Jurkat, Clone E6-1 (cell line): ENCODE results near the gene PRKAG2.

ENCODE experiments used
- DNase-seq: peaks from one replicate; pipeline ENCODE4 v3.0.0-alpha.2; 2011; ENCODE audit warnings: low read depth, low spot score
- H3K4me3 ChIP-seq: 2 replicates; pipeline ENCODE4 v1.5.1; 2011; ENCODE audit warnings: mild to moderate bottlenecking, low read length, control low read depth, moderate library complexity

Gene PRKAG2

DNA sequence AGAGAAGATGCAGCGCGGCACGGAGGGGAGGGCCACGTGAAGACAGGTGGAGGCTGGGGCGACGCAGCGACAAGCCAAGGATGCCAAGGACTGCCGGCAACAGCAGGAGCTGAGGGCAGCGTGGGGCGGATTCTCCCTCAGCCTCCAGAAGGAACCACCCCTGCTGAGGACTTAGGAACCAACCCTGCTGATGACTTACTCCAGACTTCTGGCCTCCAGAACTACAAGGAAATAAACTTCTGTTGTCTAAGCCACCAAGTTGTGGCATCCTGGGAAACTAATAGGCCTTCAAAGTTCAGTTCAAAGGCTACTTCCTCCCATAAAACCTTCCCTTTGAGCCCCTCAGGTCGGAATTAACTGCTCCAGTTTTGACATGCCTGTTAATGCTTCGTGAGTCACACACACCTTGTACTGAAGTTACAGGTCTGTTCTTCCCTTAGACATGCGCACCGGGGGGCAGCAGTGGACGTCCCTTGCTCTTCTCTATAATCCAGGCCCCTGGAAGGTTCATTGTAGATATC is 268.8 kb downstream of the PRKAG2 start:
- no peak overlapping the region for H3K4me3 ChIP-seq
- DNase-seq: no peak

DNA sequence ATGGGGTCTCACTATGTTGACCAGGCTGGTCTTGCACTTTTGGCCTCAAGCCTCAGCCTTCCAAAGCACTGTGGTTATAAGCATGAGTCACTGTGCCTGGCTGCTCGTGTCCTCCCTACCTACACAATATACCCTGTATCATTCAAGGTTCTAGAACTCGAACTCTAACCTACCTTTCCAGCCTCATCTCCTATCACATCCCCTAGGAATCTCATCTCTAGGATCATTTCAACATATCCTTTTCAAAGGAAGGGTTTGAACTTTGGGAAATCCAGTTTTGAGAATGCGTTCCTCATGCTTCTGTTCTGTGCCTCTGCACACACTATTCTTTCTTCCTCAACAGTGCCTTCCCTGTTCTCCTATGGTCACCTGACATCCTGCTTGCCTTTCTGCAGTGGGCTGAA is 269.4 kb downstream of the PRKAG2 start:
- no peak overlapping the region for H3K4me3 ChIP-seq
- no peak for DNase-seq

DNA sequence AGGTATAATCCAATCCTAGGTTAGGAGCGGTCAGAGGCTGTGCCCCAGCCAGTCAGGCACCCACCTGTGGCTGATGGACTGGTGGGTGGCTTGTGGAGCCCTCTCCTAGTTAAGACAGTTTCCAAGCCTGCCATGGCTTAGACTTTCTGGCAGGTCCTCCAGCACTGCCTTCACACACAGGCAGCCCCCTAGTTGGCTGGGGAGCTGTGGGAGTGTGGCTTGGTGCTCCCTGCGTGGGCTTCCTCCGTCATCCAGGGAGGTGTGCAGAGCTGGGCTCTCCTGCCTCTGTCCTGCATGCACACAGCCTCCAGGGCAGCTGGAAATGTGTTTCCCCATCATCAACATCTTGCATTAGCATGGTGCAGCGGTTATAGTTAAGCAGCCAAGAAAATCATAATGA is 273.0 kb downstream of the PRKAG2 start:
- H3K4me3 ChIP-seq: no peak overlapping the region
- no peak for DNase-seq

DNA sequence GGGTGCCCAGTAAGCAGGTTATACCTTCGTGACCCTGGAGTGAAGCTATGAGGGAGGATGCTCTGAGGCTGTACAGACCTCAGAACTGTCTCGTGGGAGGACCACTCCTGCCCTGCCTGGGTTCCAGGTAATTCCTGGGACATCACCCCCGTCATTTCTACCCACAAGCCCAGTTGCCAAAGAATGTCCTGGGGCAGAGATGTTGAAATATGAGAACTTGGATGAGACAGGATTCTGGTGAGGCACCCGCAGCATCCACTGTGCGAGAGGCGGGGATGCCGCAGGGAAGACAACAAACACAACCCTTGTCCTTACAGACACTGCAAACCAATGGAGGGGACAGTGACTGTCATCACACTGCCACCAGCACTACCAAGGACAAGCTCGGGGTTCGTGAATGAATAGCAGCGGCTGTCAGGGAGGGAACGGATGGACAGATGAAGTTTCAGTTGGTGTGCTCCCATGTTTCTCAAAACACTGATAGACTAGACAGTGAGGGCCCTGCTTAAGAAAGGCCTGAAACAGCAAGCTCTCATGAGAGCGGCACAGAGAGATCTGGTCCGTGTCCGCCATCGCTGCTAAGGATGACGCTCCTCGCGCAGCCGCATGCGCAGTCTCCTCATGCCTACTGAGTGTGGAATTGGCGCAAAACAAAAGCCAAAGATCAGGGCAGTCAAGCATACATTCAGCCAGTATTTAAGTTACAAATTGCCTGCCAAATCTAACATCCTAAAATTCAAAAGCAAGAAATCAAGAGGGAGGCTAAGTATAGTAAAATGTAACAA is 275.2 kb downstream of the PRKAG2 start:
- H3K4me3 ChIP-seq: no peak overlapping the region
- no peak for DNase-seq

DNA sequence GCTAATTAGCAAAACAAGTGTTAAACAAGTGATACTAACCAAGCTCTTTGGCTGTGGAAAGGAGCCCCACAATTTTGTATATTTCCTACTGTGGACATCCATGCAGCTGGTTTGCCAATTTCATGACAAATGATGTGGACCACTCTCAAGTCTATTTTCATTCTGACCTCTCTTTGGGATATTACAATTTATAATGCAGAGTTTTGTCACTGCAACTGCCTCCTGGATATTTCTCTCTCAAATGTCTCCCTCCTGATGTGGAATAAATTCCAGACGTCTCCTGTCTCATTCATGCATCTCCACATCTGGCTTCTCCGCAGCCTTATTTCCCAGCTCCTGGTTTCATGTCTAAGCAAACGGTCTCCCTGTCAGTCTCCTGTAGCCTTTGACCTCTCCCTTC is 276.6 kb downstream of the PRKAG2 start:
- no peak overlapping the region for H3K4me3 ChIP-seq
- DNase-seq: no peak

DNA sequence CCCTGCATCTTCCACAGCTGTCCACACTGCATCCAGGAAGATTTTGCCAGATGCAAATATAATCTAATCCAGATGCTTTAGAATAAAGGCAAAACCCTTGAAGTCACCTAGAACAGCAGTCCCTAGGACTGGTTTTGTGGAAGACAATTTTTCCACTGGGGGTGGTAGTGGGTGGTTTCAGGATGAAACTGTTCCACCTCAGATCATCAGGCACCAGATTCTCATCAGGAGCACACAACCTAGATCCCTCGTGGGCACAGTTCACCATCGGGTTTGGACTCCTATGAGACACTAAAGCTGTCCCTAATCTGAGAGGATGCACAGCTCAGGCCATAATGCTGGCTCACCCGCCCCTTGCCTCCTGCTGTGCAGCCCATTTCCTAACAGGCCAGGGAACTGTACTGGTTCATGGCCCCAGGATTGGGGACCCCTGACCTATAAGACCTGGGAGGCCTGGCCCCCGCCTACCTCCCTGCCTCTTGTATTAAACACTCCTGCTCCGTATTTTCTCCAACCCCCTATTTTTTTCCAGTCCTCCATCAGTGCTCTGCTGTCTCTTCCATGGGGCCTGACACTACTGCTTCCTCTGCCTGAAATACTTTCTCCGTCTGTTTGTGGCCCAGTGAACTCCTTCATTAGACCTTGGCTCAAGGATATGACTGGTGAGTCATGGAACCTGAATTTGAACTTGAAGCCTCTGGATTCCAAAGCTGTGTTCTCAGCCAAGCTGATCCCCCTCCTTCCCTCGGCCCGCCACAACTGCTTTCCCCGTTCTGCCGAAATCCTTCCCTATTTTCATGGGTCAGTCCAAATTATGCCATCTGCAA is 277.3 kb downstream of the PRKAG2 start:
- no peak overlapping the region for H3K4me3 ChIP-seq
- DNase-seq: no peak

DNA sequence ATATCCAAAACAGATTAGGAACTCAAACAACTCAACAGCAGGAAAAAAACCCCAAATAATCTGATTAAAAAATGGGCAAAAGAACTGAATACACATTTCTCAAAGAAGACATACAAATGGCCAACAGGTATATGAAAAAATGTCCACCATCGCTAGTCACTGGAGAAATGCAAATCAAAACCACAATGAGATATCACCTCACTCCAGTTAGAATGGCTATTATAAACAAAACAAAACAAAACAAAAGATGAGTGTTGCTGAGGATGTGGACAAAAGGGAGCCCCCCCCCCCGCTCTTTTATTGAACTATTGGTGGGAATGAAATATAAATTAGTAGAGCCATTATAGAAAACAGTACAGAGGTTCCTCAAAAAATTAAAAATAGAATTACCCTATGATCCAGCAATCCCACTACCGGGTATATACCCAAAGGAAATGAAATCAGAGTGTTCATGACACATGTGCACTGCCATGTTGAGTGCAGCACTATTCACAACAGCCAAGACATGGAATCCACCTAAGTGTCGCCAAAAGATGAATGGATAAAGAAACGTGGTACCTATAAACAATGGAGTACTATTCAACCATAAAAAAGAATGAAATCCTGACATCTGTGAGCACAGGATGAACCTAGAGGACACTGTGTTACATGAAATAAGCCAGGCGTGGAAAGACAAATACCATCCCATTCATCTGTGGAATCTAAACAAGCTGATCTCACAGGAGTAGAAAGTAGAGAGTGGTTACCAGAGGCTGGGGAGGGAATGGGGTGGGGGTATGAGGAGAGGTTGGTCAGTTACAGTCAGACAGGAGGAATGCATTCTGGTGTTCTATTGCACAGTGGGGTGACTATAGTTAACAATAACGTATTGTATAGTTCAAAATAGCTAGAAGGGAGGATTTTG is 279.1 kb downstream of the PRKAG2 start:
- DNase-seq: no peak
- no peak overlapping the region for H3K4me3 ChIP-seq

DNA sequence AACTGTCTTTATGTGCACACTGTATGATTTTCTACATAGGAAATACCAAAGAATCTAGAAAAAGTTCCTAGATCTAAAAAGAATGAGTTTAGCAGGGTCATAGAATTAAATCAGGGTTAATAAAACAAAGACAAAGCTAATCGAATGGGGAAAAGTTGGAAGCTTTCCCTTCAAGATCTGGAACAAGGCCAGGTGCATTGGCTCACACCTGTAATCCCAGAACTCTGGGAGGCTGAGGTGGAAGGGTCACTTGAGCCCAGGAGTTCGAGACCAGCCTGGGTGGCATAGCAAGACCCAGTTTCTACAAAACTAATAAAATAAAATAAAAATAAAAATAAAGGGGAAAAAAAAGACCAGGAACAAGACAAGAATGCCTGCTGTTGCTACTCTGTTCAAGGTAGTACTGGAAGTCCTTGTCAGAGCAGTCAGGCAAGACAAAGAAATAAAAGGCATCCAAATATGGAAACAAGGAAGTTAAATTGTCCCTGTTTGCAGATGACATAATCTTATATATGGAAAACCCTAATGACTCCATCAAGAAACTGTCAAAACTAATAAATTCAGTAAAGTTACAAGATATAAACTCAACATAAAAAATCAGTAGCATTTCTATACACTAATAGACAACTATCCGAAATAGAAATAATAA is 281.1 kb downstream of the PRKAG2 start:
- no peak for DNase-seq
- no peak overlapping the region for H3K4me3 ChIP-seq

DNA sequence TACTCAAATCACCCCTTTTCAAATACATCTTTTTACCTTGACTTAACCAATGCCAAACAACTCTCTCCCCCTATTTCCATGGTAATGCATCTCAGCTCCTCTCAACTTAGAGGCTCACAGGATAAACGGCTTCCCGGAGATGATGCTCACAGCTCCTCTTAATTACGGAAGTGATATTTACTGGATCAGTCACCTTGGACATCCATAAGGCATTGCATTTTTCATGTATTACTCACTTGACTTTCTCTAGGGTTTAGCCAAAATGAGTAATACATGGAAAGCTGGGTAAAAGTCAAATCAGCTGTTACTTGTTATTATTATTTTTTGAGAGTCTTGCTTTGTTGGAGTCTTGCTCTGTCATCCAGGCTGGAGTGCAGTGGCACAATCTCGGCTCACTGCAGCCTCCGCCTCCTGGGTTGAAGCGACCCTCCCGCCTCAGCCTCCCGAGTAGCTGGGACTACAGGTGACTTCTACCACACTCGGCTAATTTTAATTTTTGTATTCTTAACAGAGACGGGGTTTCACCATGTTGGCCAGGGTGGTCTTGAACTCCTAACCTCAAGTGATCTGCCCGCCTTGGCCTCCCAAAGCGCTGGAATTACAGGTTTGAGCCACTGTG is 283.9 kb downstream of the PRKAG2 start:
- DNase-seq: no peak
- no peak overlapping the region for H3K4me3 ChIP-seq

DNA sequence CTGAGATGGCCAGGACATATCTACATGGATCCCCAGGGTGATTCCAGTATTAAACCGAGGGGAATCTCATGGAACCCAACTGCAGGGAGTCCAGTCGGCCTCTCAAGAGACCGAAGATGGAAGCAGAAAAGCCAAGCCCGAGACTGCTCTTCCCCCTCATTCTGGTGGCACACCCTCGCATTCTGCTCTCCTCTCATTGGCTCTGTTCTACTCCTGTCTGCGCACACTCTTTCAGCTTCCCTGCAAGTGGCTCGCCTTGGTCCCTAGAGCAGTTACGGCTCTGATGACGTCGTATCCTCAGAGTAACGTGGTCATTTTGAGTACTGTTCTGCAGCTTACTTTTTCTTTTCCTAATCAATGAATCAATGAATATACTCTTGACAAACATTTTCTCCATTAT is 284.6 kb downstream of the PRKAG2 start:
- no peak overlapping the region for H3K4me3 ChIP-seq

DNA sequence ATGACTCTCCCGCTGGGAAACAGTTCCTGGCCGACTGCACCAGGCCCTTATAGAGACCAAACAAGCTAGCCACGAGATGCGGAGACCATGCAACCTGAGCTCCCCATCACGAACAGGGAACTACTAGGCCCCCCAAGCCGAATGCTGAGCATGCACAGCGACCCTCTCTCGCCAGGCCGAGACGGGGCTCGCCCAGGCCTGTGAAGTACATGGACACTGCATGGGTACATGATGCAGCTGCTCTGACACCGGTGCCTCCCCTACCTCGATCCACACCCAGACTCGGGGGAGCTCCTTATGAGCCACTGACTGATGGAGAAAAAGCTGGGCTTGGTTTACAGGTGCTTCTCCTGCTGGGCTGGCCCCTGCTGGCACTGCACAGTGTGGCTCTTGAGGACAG is 285.0 kb downstream of the PRKAG2 start:
- no peak for DNase-seq
- no peak overlapping the region for H3K4me3 ChIP-seq

More for the DNA sequence above, 284.6 kb downstream of the PRKAG2 start:
- no peak for DNase-seq

DNA sequence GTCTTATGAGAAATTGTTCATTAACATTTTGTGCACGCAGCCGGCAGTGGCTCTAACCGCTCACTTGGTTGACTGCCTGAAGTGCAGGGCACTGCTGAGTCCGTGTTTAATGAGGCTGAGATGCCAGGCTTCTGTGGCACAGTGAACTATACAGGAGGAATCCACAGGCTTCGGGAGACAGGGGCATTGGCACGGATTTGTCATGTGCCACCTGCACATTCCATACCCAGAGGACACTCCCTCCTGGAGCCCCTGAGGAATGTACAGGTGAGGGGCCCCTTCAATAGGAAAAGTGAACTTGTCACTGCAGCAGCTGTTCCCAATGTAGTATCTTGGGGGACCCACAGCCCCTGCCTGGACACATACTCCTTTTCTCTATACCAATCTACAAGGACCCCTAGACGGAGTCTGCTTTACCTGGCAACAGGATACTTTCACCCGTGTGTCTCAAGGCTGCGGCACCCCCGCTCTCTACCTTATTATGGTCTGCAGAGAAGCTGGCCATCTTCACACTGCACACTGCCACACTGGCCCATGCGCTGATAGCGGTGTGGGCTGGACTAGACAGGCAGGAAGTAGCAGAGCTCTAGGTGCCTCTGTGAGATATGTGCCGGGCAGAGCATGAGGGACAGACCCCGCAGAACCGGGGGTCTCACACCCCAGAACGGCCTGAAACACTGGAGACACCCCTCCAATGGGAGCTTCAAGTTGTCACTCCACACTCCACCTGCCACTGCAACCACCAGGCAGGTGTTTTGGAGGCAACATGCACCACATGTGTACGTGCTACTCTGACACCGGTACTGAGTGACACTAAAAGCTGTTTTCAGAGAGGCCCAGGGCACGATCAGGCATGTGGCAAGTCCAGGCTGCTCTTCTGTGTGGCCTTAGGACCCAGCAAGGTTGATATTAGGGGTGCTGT is 285.8 kb downstream of the PRKAG2 start:
- no peak overlapping the region for H3K4me3 ChIP-seq
- no peak for DNase-seq

DNA sequence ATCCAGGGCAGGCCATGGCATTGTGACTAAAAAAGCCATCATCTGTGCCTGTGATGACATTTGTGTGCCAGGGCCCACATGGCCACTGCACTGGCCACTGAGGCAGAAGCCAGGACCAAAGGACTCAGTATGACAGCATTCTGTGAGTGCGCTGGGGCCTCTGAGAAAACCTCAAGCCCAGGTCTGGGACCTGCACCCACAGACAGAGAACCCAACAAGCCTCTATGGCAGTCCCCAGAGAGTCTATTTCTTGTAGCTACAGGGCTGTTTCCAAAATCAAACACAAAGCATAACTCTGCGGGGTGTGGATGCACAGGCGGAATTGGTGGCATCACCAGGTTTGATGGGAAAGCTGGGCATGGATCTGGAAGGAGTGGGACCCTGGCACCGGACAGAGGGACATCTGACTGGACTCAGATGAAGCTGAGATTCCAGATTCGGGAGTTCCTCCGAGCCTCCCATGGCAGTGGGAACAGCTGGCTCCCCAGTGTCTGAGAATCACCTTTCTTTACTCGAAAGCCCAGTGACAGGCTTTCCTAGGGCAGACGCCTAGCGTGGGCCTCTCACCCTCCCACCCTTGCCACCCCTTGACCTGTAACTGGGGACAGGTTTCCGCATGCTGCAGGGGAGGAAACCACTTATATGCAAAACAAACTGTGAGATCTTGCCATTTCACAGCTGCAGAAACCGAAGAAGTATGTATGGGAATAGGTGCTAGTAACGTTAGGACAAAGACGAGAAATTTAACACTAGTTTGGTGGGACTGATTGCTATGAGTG is 286.7 kb downstream of the PRKAG2 start:
- DNase-seq: no peak
- no peak overlapping the region for H3K4me3 ChIP-seq

DNA sequence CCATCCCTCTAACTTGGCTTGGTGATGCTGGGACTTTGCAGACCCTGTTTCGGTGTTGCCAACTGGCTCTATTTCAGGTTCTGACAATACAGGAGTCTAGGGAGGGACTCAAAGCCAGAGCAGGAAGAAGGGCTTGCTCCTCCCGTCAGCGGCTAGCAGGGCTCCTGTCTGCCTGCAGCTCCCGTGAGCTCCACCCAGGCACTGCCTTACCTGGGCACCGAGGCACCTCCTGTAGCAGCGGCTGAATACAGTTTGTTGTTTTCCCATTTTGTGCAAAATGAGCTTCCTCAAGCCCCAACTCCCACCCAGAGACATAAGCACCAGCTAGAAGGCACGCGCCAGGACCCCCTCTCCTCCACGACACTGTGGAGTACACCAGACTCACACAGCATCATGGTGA is 287.9 kb downstream of the PRKAG2 start:
- no peak for DNase-seq
- H3K4me3 ChIP-seq: no peak overlapping the region

DNA sequence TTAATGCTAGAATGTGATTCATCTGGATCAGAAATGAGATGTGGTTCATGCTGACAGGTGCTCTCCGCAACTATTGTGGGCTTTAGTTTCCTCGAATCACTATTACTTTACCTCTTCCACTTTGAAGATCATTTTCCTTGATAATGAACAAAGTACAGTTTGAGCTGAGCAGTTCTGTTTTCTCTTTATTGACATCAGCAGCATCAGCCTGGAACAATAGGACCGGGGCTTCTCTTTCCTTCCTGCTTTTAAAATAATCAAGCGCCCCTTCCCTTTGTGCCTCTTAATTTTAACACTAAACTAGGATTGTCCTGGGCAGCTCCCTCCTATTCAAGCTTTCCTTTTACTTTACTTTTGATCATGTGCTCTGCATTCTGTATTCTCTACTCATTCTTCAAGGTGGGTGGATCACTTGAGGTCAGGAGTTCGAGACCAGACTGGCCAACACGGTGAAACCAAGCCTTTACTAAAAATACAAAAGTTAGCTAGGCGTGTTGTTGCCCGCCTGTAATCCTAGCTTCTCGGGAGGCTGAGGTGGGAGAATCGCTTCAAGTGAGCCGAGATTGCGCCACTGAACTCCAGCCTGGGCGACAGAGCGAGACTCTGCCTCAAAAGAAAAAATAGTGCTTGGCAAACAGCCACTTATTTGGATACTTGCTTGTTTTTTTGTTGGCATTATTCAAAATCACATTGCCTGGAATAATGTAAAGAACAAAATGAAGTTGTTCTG is 290.2 kb downstream of the PRKAG2 start:
- no peak for DNase-seq
- H3K4me3 ChIP-seq: no peak overlapping the region

DNA sequence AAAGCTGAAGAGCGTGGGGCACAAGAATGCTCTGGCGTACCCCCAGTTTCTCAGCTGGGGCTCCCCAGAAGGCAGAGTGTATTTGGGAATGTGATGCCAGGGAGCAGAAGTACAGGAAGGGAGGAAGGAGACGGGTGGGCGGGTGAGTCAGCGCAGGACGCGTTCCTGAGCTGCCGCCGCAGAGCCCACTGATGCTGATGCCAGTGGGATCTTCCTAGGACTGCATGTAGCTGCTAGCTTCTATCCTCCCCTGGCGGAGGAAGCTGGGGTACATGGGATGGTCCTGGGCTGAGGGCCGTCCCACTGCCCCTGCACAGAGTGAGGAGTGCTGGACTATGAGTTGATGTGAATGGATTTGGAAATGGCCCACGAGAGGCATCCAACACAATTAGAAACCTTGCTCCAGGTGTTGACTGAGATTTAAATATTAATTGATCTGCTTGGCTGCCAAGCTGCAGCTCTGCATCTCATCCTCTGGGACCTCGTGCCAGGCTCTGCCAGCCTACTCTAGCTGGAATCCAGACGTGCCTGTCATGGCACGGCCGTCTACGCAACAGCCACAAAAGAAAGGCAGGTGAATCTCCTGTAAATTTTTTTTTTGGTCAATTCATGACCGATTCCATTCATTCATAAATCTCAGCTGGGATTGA is 291.0 kb downstream of the PRKAG2 start:
- no peak overlapping the region for H3K4me3 ChIP-seq
- DNase-seq: no peak
